Measurements from ENCODE around the gene NR3C2.

DNA sequence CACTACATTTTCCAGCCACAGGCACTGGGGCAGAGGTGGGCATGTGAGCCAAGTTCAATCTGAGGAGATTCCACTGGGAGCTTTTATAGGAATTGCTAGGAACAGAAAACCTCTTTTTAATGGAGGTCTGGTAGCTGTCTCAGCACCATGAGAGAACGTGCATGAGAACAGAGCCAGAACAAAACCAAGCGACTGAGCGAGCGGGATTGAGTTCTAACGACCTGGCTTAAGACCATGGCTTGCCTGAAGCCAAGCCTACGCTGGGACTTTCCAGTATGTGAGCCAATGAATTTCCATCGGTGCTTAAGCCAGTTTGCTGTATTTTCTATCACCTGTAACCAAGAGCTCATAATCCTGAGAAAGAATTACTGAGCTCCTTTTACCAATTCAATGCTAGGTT is 183.7 kb downstream of the NR3C2 start:
- TF ChIP-seq, protein P1, sequence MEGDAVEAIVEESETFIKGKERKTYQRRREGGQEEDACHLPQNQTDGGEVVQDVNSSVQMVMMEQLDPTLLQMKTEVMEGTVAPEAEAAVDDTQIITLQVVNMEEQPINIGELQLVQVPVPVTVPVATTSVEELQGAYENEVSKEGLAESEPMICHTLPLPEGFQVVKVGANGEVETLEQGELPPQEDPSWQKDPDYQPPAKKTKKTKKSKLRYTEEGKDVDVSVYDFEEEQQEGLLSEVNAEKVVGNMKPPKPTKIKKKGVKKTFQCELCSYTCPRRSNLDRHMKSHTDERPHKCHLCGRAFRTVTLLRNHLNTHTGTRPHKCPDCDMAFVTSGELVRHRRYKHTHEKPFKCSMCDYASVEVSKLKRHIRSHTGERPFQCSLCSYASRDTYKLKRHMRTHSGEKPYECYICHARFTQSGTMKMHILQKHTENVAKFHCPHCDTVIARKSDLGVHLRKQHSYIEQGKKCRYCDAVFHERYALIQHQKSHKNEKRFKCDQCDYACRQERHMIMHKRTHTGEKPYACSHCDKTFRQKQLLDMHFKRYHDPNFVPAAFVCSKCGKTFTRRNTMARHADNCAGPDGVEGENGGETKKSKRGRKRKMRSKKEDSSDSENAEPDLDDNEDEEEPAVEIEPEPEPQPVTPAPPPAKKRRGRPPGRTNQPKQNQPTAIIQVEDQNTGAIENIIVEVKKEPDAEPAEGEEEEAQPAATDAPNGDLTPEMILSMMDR (IDR thresholded peaks at IDR 0.05; ENCODE audit: low read length): no peak
- TF ChIP-seq EZH2 (IDR thresholded peaks at IDR 0.05; ENCODE audit: borderline replicate concordance, low read length): no peak

Measured in OCI-LY1 (cell line).